Measurements from ENCODE around the gene GALK2. TPM values are rescaled to one million over a fixed set of nuclear protein-coding genes. Genes with fewer than 3 reads are reported as not detected.

Gene GALK2
- total and polyA plus RNA-seq, 2 of the 8 experiments (the other 6 are each of a cell fraction or from before 2014, with no cell fraction given): 8.7 to 16.1 TPM

DNA sequence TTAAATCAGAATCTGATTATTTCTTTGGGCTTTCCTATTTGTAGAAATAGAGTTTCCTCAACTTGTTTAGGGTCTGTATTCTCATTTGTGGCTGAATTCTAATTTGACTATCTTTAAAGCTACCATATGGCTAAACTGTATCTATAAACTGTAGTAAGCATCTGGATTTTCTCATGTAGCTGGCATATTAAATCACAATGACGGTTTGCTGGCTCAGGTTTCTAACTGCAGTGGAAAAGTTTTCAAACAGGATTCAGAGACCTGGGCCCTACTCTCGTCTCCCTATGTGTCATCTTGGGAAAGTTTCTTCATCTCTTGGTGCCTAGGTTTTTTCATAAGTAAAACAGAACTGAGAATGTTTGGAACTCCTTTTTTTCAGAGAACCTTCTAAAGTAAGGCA lies 68.3 kb downstream of the GALK2 start (continued):
- TF ChIP-seq, protein P1, sequence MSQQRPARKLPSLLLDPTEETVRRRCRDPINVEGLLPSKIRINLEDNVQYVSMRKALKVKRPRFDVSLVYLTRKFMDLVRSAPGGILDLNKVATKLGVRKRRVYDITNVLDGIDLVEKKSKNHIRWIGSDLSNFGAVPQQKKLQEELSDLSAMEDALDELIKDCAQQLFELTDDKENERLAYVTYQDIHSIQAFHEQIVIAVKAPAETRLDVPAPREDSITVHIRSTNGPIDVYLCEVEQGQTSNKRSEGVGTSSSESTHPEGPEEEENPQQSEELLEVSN (IDR thresholded peaks at IDR 0.05): no peak
- TF ChIP-seq SIRT6 (IDR thresholded peaks at IDR 0.05; ENCODE audit: low read length) (no peak), CBX5 (IDR thresholded peaks at IDR 0.05; ENCODE audit: low read depth, low read length) (no peak), SP4 (IDR thresholded peaks at IDR 0.05; ENCODE audit: low read length) (no peak), SP1 (IDR thresholded peaks at IDR 0.05; ENCODE audit: low read depth, low read length) (no peak), CTBP2 (IDR thresholded peaks at IDR 0.05; ENCODE audit: borderline replicate concordance, insufficient read depth, insufficient read length, low read length) (no peak)

All from H1 (cell line).